Calu3 (cell line): Measurements from ENCODE around the gene BCAT1. TPM values are rescaled to one million over a fixed set of nuclear protein-coding genes. Genes with fewer than 3 reads are reported as not detected.

Experiments
- BruUV-seq: library from RNA; stranded (reverse); fragments of 400-500 nt; replicated peaks from 2 replicates; lab custom pipeline; 2021; lab: Mats Ljungman, UMichigan
- CTCF ChIA-PET: fragments of 300-600 bp; sonication (Branson Sonifier 250); formaldehyde crosslinking; loops from one replicate; lab custom pipeline; 2022; ENCODE audit warnings: antibody characterized with exemption; lab: Charles Lee
- DNase-seq: peaks from one replicate; pipeline ENCODE4 v3.0.0; 2022
- H3K27ac Mint-ChIP-seq: one replicate; pipeline ENCODE4 v1.8.0; 2022; ENCODE audit warnings: mixed read lengths; ENCODE audit not compliant: unreplicated experiment
- H3K27me3 Mint-ChIP-seq: one replicate; pipeline ENCODE4 v1.8.0; 2022; ENCODE audit warnings: mixed read lengths; ENCODE audit not compliant: unreplicated experiment
- H3K36me3 Mint-ChIP-seq: one replicate; pipeline ENCODE4 v1.8.0; 2022; ENCODE audit warnings: mild to moderate bottlenecking, moderate library complexity, mixed read lengths; ENCODE audit not compliant: insufficient read depth, unreplicated experiment
- H3K4me1 Mint-ChIP-seq: one replicate; pipeline ENCODE4 v1.8.0; 2022; ENCODE audit warnings: mild to moderate bottlenecking, low read depth, mixed read lengths; ENCODE audit not compliant: unreplicated experiment
- H3K4me3 Mint-ChIP-seq: one replicate; pipeline ENCODE4 v1.8.0; 2022; ENCODE audit warnings: mild to moderate bottlenecking, low read depth, moderate library complexity, mixed read lengths; ENCODE audit not compliant: unreplicated experiment
- H3K9me3 Mint-ChIP-seq: one replicate; pipeline ENCODE4 v1.8.0; 2022; ENCODE audit warnings: low read depth, mixed read lengths; ENCODE audit not compliant: unreplicated experiment
- intact Hi-C: fragments of 100-400 bp; cut with micrococcal nuclease; formaldehyde crosslinking; loops from one replicate; pipeline ENCODE4 v1.10.0; 2022; ENCODE audit not compliant: unreplicated experiment
- total RNA-seq: library from RNA; stranded (reverse); gene quantifications from 2 replicates; pipeline ENCODE4 v1.2.3, GENCODE V29; 2022
- TF ChIP-seq, protein P1 (sequence below): fragments of 200-600 bp; IDR thresholded peaks from one replicate; pipeline ENCODE4 v1.8.0; 2022; ENCODE audit warnings: antibody characterized with exemption; ENCODE audit not compliant: unreplicated experiment

The BCAT1 gene
- total RNA-seq, 1 experiment from 2014 or later = 4.0 TPM

DNA sequence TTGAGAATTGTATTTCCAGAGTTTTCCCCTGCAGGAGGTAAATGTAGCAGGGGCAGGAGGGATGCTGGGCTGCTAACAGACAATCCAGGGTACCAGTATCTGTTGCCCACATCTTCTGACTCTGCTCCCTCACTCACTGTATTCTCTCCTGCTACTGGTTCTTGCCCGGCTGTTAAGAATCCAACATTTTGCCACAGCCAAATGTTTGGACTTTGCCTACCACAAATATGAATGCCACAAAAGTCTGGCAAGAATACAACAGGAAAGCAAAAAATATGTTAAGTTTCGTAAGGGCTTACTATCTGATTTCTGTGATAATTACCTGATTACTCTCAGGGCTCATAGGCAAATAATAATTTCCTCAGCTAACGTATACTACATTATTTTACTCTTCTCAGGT lies 160.0 kb downstream of the BCAT1 start:
- intact Hi-C loops = loop anchor here (10.0 kb wide), 1 partner anchor 1934 kb away; no protein-coding TSS in a partner anchor
- H3K9me3 Mint-ChIP-seq = no peaks in the 10 kb centered on the region
- DNase-seq = no peak
- H3K4me1 Mint-ChIP-seq = no peaks in the 10 kb centered on the region
- no peak overlapping the region for H3K27ac Mint-ChIP-seq
- BruUV-seq = no TSS peak
- TF ChIP-seq, protein P1, sequence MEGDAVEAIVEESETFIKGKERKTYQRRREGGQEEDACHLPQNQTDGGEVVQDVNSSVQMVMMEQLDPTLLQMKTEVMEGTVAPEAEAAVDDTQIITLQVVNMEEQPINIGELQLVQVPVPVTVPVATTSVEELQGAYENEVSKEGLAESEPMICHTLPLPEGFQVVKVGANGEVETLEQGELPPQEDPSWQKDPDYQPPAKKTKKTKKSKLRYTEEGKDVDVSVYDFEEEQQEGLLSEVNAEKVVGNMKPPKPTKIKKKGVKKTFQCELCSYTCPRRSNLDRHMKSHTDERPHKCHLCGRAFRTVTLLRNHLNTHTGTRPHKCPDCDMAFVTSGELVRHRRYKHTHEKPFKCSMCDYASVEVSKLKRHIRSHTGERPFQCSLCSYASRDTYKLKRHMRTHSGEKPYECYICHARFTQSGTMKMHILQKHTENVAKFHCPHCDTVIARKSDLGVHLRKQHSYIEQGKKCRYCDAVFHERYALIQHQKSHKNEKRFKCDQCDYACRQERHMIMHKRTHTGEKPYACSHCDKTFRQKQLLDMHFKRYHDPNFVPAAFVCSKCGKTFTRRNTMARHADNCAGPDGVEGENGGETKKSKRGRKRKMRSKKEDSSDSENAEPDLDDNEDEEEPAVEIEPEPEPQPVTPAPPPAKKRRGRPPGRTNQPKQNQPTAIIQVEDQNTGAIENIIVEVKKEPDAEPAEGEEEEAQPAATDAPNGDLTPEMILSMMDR = no peak
- CTCF ChIA-PET = no interaction called here
- no peaks in the 10 kb centered on the region for H3K36me3 Mint-ChIP-seq
- no peak overlapping the region for H3K4me3 Mint-ChIP-seq
- H3K27me3 Mint-ChIP-seq = peaks cover 10% of the 10 kb centered on the region

DNA sequence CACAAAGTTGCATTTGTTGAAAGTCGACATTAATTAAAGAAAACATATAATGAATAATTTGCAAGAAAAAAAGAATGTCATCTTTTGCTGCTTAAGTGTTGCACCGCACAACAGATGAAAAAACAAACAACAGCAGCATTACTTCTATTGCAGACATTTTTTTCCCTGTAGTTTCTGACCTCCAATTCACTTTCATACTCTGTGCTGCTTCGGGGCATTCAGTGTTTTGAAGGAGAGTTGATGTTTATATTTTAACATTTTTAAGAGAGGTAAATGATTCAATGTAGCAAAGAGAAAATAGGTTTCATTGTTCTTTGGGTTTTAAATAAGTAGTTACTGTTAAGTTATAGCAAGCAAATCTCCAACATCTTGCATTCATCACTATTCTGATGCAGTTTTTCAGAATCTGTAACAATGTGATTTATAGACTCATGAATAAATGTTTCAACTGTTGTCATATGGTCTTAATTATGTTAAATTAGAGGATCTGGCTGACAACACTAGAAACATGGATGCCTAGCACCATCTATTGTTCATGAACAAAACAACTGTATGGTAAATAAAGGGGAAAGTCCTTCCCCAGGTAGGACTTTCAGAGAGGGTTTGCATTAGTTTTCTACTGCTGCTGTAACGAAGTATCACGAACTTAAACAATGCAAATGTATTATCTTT lies 168.1 kb downstream of the BCAT1 start:
- Mint-ChIP-seq H3K9me3 (no peaks in the 10 kb centered on the region), H3K27ac (no peak overlapping the region), H3K4me3 (no peak overlapping the region), H3K36me3 (no peaks in the 10 kb centered on the region), H3K27me3 (peaks cover 12% of the 10 kb centered on the region), H3K4me1 (no peaks in the 10 kb centered on the region)
- TF ChIP-seq, protein P1 = no peak
- no TSS peak for BruUV-seq
- intact Hi-C loops = loop anchor here (2.0 to 10.0 kb wide), 3 partner anchors 672 to 1926 kb away; no protein-coding TSS in a partner anchor
- CTCF ChIA-PET = no interaction called here
- no peak for DNase-seq

DNA sequence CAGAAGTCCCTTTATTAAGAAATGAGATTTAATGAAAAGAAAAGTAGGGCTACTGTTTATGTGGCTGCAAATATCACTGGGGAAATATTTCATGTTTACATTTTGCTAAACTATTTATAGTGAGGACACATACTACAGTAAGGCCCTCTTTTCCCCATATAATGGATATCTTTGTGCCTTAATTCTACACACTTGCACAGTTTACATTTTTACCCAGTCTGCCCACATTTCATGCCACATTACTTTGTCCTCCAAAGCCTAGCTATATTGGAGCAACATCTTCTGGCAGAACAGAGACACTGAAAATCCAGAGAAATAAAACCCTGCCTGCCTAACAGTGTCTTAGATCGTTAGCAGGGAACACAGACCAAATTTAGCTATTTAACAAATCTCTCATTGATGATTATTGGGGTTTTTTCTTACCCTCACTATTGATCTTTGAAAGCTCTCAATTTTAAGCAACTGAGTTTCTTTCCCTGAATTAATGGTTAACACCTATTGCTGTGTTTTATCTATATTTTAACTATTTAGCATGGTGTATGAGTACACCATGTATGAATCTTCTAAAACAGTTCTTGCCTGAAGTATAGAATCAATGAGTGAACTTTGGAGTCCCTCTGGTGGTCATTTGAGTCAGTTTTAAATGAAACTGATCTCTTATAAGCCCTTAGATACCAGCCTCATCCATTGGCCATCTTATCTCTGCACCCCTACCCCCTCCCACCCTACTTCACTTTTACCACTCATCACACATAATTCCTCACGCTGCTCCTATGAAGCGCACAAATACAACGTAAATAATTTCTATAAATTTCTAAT lies 170.2 kb downstream of the BCAT1 start:
- Mint-ChIP-seq H3K9me3 (no peaks in the 10 kb centered on the region), H3K36me3 (no peaks in the 10 kb centered on the region), H3K27ac (no peak overlapping the region), H3K27me3 (peaks cover under 1% of the 10 kb centered on the region), H3K4me3 (no peak overlapping the region), H3K4me1 (no peaks in the 10 kb centered on the region)
- intact Hi-C loops = loop anchor here (2.0 to 5.0 kb wide), 3 partner anchors 51 to 766 kb away; no protein-coding TSS in a partner anchor
- TF ChIP-seq, protein P1 = peak; percentile 57
- no peak for DNase-seq
- no TSS peak for BruUV-seq
- CTCF ChIA-PET = interaction anchor here (0.9 to 1.4 kb wide), 3 partner anchors 24 to 1922 kb away, joined by 3 to 5 read pairs (median 3); no protein-coding TSS in a partner anchor

GRCh38 chr12:24777359-24777758 lies 171.5 kb downstream of the BCAT1 start:
- Mint-ChIP-seq H3K36me3 (no peaks in the 10 kb centered on the region), H3K4me3 (no peak overlapping the region), H3K27ac (no peak overlapping the region), H3K4me1 (no peaks in the 10 kb centered on the region), H3K27me3 (no peaks in the 10 kb centered on the region), H3K9me3 (no peaks in the 10 kb centered on the region)
- intact Hi-C loops = loop anchor here (5.0 kb wide), 2 partner anchors 50 to 765 kb away; no protein-coding TSS in a partner anchor
- TF ChIP-seq, protein P1 = no peak
- CTCF ChIA-PET = no interaction called here
- DNase-seq = no peak
- BruUV-seq = no TSS peak
